ENCODE measurements around the gene MYO16. TPM values are rescaled to one million over a fixed set of nuclear protein-coding genes. Genes with fewer than 3 reads are reported as not detected.

MYO16 gene
- total and polyA plus RNA-seq, 7 donors, result 0.01 to 0.46 (median 0.30) TPM

DNA sequence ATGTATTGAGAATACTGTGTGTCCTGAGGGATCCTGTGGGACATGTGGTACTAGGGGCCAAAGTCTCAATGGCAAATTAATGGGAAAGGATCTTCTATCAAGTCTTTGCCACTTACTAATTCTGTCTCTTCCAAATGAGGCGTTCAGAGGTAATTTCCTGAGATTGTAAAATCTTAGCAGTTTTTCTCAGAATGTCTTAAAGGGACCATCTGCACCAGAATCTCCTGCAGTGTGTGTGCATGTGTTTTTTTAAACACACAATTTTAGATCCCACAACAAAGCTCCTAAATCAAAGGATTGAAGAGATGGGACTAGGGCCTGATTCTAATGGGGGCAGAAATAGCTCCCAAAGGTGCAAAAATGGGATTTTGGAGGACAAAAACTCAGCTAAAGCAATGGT lies 78.2 kb downstream of the MYO16 start:
- no peaks in the 10 kb centered on the region for H3K36me3 ChIP-seq (ENCODE audit: insufficient read depth in 1 of 2, low read depth in 1 of 2)
- no peaks in the 10 kb centered on the region for H3K4me1 ChIP-seq
- WGBS, 3 donors, result 27 to 34% (median 29%) methylated on average over 1 of the region's 1 CpG
- ATAC-seq (no peak), DNase-seq (no peak)
- H3K27me3 ChIP-seq (ENCODE audit: insufficient read depth in 3 of 3, low read length in 2 of 3), result no peaks in the 10 kb centered on the region
- TF ChIP-seq CTCF (IDR thresholded peaks at IDR 0.05), result no peak
- H3K27ac ChIP-seq, result no peak overlapping the region
- intact Hi-C loops (cut with DNase I), result no loop called here
- no peaks in the 10 kb centered on the region for H3K9me3 ChIP-seq
- H3K4me3 ChIP-seq, result no peak overlapping the region

- no peak overlapping the region for H3K4me3 ChIP-seq
- no peak overlapping the region for H3K27ac ChIP-seq
- intact Hi-C loops (cut with DNase I), result no loop called here
- H3K4me1 ChIP-seq, result no peaks in the 10 kb centered on the region
- ATAC-seq (no peak), DNase-seq (no peak)
- WGBS, 3 donors, result 50 to 61% (median 57%) methylated on average over 8 of the region's 8 CpGs
- H3K27me3 ChIP-seq (ENCODE audit: insufficient read depth in 3 of 3, low read length in 2 of 3), result no peaks in the 10 kb centered on the region
- no peaks in the 10 kb centered on the region for H3K36me3 ChIP-seq (ENCODE audit: insufficient read depth in 1 of 2, low read depth in 1 of 2)
- H3K9me3 ChIP-seq, result no peaks in the 10 kb centered on the region
- no peak for TF ChIP-seq CTCF (IDR thresholded peaks at IDR 0.05)
These were observed 79.5 kb downstream of the MYO16 start for GRCh38 chr13:108708921-108709320.

GRCh38 chr13:108711386-108711785 lies 82.0 kb downstream of the MYO16 start:
- Histone ChIP-seq H3K36me3 (ENCODE audit: insufficient read depth in 1 of 2, low read depth in 1 of 2) (no peaks in the 10 kb centered on the region), H3K4me1 (no peaks in the 10 kb centered on the region), H3K9me3 (no peaks in the 10 kb centered on the region), H3K4me3 (no peak overlapping the region), H3K27ac (no peak overlapping the region), H3K27me3 (ENCODE audit: insufficient read depth in 3 of 3, low read length in 2 of 3) (no peaks in the 10 kb centered on the region)
- DNase-seq (no peak), ATAC-seq (no peak)
- no peak for TF ChIP-seq CTCF (IDR thresholded peaks at IDR 0.05)
- 65 to 71% (median 69%) methylated on average over 6 of the region's 6 CpGs for WGBS, 3 donors
- intact Hi-C loops (cut with DNase I), result no loop called here

DNA sequence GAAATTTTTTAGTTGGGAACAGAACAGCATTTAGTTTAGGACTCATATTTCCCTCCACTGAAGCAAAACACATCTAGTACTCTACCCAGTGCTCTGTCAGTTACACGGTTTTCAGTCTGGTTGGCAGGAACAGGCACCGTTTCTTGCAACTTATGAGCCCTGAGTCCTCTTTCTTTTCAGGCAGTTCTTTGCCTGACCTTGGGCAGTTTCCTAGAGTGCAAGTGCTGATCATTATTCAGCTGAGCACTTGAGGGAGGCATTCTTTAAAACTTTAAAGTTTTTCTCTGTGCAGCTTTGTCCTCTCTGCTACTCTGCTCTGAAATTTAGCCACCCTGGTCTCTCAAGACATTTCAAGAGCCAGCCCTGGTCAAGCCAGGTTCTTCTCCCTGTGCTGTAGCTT lies 96.1 kb downstream of the MYO16 start:
- ATAC-seq (no peak), DNase-seq (no peak)
- H3K27ac ChIP-seq, result no peak overlapping the region
- no peaks in the 10 kb centered on the region for H3K36me3 ChIP-seq (ENCODE audit: insufficient read depth in 1 of 2, low read depth in 1 of 2)
- H3K4me1 ChIP-seq, result no peaks in the 10 kb centered on the region
- no peaks in the 10 kb centered on the region for H3K9me3 ChIP-seq
- no peaks in the 10 kb centered on the region for H3K27me3 ChIP-seq (ENCODE audit: insufficient read depth in 3 of 3, low read length in 2 of 3)
- H3K4me3 ChIP-seq, result no peak overlapping the region
- TF ChIP-seq CTCF (IDR thresholded peaks at IDR 0.05), result no peak
- intact Hi-C loops (cut with DNase I), result no loop called here
- WGBS, 3 donors, result 40 to 74% (median 50%) methylated on average over 2 of the region's 2 CpGs

- no peak for TF ChIP-seq CTCF (IDR thresholded peaks at IDR 0.05)
- ATAC-seq (no peak), DNase-seq (no peak)
- whole genome bisulfite sequencing, 3 donors, result 67 to 72% (median 71%) methylated on average over 5 of the region's 5 CpGs
- no peaks in the 10 kb centered on the region for H3K27me3 ChIP-seq (ENCODE audit: insufficient read depth in 3 of 3, low read length in 2 of 3)
- H3K27ac ChIP-seq, result no peak overlapping the region
- H3K9me3 ChIP-seq, result no peaks in the 10 kb centered on the region
- H3K4me3 ChIP-seq, result no peak overlapping the region
- H3K36me3 ChIP-seq (ENCODE audit: insufficient read depth in 1 of 2, low read depth in 1 of 2), result no peaks in the 10 kb centered on the region
- intact Hi-C loops (cut with DNase I), result no loop called here
- no peaks in the 10 kb centered on the region for H3K4me1 ChIP-seq
These were observed 99.0 kb downstream of the MYO16 start for GRCh38 chr13:108728370-108728769.

Measured in psoas muscle (tissue), 8 donors.